K562 (cell line): ENCODE results near the gene DNAJC9. TPM values are rescaled to one million over a fixed set of nuclear protein-coding genes. Genes with fewer than 3 reads are reported as not detected.
A peak's percentile ranks its signal among the peaks of the same experiment; 100 is the strongest.

ENCODE experiments used
- ELF1 ChIP-seq: fragments of 200-800 bp; sonication (Bioruptor generic); IDR thresholded peaks from 2 replicates; pipeline ENCODE4 v1.6.1; 2016; ENCODE audit warnings: missing genetic modification characterization, missing compliant biosample characterization
- FIP1L1 ChIP-seq: fragments of 200-400 bp; formaldehyde crosslinking; IDR thresholded peaks from 2 replicates; pipeline ENCODE4 v1.6.1; 2018; ENCODE audit warnings: mild to moderate bottlenecking, low read depth, low read length; ENCODE audit not compliant: poor library complexity, severe bottlenecking
- NR2C1 ChIP-seq, 2 experiments: fragments of 450-650 bp; IDR thresholded peaks; 2 replicates each; pipeline ENCODE4 v1.6.1; 2017; ENCODE audit warnings: mild to moderate bottlenecking in 2 of 2, antibody characterized with exemption in 1 of 2, inconsistent platforms in 1 of 2, missing compliant biosample characterization in 1 of 2, missing genetic modification characterization in 1 of 2
- RBM17 ChIP-seq: fragments of 200-400 bp; formaldehyde crosslinking; IDR thresholded peaks from 2 replicates; pipeline ENCODE4 v1.6.1; 2017; ENCODE audit warnings: low read depth, mild to moderate bottlenecking, low read length, borderline replicate concordance
- SMARCA4 ChIP-seq: fragments of 450-650 bp; IDR thresholded peaks from 2 replicates; pipeline ENCODE4 v1.6.1; 2016
- STAT5B ChIP-seq: fragments of 250-450 bp; sonication (Bioruptor Pico); IDR thresholded peaks from 2 replicates; pipeline ENCODE4 v1.8.0; 2021; ENCODE audit warnings: mild to moderate bottlenecking, inconsistent platforms
- ZBTB8A ChIP-seq: fragments of 450-650 bp; IDR thresholded peaks from 2 replicates; pipeline ENCODE4 v1.6.1; 2018; ENCODE audit warnings: mild to moderate bottlenecking, moderate library complexity; ENCODE audit not compliant: partially characterized antibody
- ZNF134 ChIP-seq: fragments of 250-450 bp; sonication (Bioruptor Pico); conservative IDR thresholded peaks from 2 replicates; pipeline ENCODE4 v1.4.0; 2020
- ZNF584 ChIP-seq: fragments of 200-800 bp; sonication (Bioruptor generic); IDR thresholded peaks from 2 replicates; pipeline ENCODE4 v1.6.1; 2016; ENCODE audit warnings: low read depth, mild to moderate bottlenecking, missing genetic modification characterization, missing compliant biosample characterization
- ZNF780A ChIP-seq: fragments of 250-450 bp; sonication (Bioruptor Pico); IDR thresholded peaks from 2 replicates; pipeline ENCODE4 v1.5.0; 2021; ENCODE audit warnings: mild to moderate bottlenecking
- polyA plus RNA-seq, 8 experiments: library from polyadenylated mRNA; depleted of rRNA in 4 of 8; stranded (reverse) in 5 of 8; unstranded in 3 of 8; fragments of >200 nt; fragmentation: Nextera tagmentation in 2 of 8; fragmentation: Illumina TruSeq in 1 of 8; extraction: Ambion mirVana in 2 of 8; extraction: Trizol in 1 of 8; gene quantifications; 2 replicates each; pipeline versions ENCODE4 v1.2.1 to v1.2.3, GENCODE V29; 2011 to 2014; ENCODE audit warnings: inconsistent platforms in 1 of 8, missing spikeins in 1 of 8
- total RNA-seq, 7 experiments: library from RNA; depleted of rRNA in 6 of 7; stranded (reverse); fragments of >200 nt in 6 of 7; fragmentation: Illumina TruSeq in 2 of 7; extraction: Trizol in 2 of 7; gene quantifications; 2 replicates each; pipeline versions ENCODE4 v1.2.1 to v1.2.3, GENCODE V29; 2011 to 2021; ENCODE audit warnings: low replicate concordance in 1 of 7
- TF ChIP-seq, protein P1 (sequence below): fragments of 250-450 bp; sonication (Bioruptor Pico); IDR thresholded peaks from 2 replicates; pipeline ENCODE4 v1.4.0; 2020; ENCODE audit warnings: mild to moderate bottlenecking, moderate library complexity
- TF ChIP-seq, protein P2 (sequence below): fragments of 150-350 bp; IDR thresholded peaks from 2 replicates; pipeline ENCODE4 v1.6.1; 2014; ENCODE audit warnings: low read depth, mild to moderate bottlenecking, low read length, borderline replicate concordance
- TF ChIP-seq, protein P3 (sequence below): sonication (generic); formaldehyde crosslinking; IDR thresholded peaks from 2 replicates; pipeline ENCODE4 v1.8.1; 2023; ENCODE audit warnings: mild to moderate bottlenecking, missing genetic modification reagents
- TF ChIP-seq, protein P4 (sequence below): fragments of 450-650 bp; IDR thresholded peaks from 2 replicates; pipeline ENCODE4 v1.6.1; 2016; ENCODE audit warnings: borderline replicate concordance
- TF ChIP-seq, protein P5 (sequence below): fragments of 450-650 bp; IDR thresholded peaks from 2 replicates; pipeline ENCODE4 v1.6.1; 2017; ENCODE audit warnings: mild to moderate bottlenecking, moderate library complexity

DNAJC9 gene
- total and polyA plus RNA-seq, 9 of the 15 experiments (the other 6 are each of a cell fraction or from before 2014, with no cell fraction given) = 66.7 to 133 (median 102) TPM

DNA sequence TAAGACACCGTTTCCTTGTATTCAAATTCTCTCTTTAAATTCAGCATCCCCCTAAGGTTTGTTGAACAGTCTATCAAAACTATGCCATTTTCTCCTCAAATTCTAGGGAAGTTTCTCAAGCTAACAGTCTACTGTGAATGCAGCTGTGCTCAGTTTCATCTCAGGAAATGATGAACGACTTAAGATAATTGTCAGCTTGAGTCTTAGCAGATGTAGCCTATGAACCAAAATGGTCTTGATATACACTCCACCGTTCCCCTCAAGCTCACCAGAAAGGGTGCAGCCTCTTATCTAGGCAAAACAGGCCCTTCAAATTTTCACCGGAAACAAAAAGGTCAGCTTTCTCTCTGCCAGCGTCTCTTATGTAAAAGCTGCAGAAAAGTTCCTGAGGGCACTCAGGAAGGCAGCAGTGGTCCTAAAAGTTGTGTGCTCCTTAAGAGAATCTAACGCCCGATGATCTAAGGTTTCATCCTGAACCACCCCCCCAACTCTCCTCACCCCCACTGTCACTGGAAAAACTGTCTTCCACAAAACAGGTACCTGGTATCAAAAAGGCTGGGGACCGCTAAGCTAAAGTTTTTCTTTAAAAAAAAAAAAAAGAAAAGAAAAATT, 2.1 kb downstream of the DNAJC9 start (continued):
- TF ChIP-seq ZNF780A (no peak), ZBTB8A (no peak), ZNF134 (CRISPR knock-in tag) (no peak), STAT5B (no peak), ZNF584 (CRISPR knock-in tag) (0 out of 2 replicates have a peak, but pooled peaks have one; percentile 58), SMARCA4 (peak; percentile 92), RBM17 (no peak), FIP1L1 (no peak), ELF1 (tag) (no peak), NR2C1 (IDR thresholded peaks at IDR 0.05) (peak; percentile 53; the same call in 1 of the 2 replicates), NR2C1 (tag; IDR thresholded peaks at IDR 0.05) (peak; percentile 70)
- TF ChIP-seq, protein P1, sequence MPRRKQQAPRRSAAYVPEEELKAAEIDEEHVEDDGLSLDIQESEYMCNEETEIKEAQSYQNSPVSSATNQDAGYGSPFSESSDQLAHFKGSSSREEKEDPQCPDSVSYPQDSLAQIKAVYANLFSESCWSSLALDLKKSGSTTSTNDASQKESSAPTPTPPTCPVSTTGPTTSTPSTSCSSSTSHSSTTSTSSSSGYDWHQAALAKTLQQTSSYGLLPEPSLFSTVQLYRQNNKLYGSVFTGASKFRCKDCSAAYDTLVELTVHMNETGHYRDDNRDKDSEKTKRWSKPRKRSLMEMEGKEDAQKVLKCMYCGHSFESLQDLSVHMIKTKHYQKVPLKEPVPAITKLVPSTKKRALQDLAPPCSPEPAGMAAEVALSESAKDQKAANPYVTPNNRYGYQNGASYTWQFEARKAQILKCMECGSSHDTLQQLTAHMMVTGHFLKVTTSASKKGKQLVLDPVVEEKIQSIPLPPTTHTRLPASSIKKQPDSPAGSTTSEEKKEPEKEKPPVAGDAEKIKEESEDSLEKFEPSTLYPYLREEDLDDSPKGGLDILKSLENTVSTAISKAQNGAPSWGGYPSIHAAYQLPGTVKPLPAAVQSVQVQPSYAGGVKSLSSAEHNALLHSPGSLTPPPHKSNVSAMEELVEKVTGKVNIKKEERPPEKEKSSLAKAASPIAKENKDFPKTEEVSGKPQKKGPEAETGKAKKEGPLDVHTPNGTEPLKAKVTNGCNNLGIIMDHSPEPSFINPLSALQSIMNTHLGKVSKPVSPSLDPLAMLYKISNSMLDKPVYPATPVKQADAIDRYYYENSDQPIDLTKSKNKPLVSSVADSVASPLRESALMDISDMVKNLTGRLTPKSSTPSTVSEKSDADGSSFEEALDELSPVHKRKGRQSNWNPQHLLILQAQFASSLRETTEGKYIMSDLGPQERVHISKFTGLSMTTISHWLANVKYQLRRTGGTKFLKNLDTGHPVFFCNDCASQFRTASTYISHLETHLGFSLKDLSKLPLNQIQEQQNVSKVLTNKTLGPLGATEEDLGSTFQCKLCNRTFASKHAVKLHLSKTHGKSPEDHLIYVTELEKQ (CRISPR knock-in tag) = no peak
- TF ChIP-seq, protein P2, sequence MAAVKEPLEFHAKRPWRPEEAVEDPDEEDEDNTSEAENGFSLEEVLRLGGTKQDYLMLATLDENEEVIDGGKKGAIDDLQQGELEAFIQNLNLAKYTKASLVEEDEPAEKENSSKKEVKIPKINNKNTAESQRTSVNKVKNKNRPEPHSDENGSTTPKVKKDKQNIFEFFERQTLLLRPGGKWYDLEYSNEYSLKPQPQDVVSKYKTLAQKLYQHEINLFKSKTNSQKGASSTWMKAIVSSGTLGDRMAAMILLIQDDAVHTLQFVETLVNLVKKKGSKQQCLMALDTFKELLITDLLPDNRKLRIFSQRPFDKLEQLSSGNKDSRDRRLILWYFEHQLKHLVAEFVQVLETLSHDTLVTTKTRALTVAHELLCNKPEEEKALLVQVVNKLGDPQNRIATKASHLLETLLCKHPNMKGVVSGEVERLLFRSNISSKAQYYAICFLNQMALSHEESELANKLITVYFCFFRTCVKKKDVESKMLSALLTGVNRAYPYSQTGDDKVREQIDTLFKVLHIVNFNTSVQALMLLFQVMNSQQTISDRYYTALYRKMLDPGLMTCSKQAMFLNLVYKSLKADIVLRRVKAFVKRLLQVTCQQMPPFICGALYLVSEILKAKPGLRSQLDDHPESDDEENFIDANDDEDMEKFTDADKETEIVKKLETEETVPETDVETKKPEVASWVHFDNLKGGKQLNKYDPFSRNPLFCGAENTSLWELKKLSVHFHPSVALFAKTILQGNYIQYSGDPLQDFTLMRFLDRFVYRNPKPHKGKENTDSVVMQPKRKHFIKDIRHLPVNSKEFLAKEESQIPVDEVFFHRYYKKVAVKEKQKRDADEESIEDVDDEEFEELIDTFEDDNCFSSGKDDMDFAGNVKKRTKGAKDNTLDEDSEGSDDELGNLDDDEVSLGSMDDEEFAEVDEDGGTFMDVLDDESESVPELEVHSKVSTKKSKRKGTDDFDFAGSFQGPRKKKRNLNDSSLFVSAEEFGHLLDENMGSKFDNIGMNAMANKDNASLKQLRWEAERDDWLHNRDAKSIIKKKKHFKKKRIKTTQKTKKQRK = no peak
- TF ChIP-seq, protein P3, sequence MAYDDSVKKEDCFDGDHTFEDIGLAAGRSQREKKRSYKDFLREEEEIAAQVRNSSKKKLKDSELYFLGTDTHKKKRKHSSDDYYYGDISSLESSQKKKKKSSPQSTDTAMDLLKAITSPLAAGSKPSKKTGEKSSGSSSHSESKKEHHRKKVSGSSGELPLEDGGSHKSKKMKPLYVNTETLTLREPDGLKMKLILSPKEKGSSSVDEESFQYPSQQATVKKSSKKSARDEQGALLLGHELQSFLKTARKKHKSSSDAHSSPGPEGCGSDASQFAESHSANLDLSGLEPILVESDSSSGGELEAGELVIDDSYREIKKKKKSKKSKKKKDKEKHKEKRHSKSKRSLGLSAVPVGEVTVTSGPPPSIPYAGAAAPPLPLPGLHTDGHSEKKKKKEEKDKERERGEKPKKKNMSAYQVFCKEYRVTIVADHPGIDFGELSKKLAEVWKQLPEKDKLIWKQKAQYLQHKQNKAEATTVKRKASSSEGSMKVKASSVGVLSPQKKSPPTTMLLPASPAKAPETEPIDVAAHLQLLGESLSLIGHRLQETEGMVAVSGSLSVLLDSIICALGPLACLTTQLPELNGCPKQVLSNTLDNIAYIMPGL = no peak
- TF ChIP-seq, protein P4, sequence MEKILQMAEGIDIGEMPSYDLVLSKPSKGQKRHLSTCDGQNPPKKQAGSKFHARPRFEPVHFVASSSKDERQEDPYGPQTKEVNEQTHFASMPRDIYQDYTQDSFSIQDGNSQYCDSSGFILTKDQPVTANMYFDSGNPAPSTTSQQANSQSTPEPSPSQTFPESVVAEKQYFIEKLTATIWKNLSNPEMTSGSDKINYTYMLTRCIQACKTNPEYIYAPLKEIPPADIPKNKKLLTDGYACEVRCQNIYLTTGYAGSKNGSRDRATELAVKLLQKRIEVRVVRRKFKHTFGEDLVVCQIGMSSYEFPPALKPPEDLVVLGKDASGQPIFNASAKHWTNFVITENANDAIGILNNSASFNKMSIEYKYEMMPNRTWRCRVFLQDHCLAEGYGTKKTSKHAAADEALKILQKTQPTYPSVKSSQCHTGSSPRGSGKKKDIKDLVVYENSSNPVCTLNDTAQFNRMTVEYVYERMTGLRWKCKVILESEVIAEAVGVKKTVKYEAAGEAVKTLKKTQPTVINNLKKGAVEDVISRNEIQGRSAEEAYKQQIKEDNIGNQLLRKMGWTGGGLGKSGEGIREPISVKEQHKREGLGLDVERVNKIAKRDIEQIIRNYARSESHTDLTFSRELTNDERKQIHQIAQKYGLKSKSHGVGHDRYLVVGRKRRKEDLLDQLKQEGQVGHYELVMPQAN = no peak
- TF ChIP-seq, protein P5, sequence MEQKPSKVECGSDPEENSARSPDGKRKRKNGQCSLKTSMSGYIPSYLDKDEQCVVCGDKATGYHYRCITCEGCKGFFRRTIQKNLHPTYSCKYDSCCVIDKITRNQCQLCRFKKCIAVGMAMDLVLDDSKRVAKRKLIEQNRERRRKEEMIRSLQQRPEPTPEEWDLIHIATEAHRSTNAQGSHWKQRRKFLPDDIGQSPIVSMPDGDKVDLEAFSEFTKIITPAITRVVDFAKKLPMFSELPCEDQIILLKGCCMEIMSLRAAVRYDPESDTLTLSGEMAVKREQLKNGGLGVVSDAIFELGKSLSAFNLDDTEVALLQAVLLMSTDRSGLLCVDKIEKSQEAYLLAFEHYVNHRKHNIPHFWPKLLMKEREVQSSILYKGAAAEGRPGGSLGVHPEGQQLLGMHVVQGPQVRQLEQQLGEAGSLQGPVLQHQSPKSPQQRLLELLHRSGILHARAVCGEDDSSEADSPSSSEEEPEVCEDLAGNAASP = no peak
